Activated CD4-positive, CD25-positive, alpha-beta regulatory T cell treated with anti-CD3 and anti-CD28 coated beads, Interleukin-2, amount 50 U/mL, for 72 hours (primary cell): Measurements from ENCODE around the gene NFIA.

ENCODE experiments used
- DNase-seq: peaks from one replicate; pipeline ENCODE4 v3.0.0; 2021

Gene NFIA

DNA sequence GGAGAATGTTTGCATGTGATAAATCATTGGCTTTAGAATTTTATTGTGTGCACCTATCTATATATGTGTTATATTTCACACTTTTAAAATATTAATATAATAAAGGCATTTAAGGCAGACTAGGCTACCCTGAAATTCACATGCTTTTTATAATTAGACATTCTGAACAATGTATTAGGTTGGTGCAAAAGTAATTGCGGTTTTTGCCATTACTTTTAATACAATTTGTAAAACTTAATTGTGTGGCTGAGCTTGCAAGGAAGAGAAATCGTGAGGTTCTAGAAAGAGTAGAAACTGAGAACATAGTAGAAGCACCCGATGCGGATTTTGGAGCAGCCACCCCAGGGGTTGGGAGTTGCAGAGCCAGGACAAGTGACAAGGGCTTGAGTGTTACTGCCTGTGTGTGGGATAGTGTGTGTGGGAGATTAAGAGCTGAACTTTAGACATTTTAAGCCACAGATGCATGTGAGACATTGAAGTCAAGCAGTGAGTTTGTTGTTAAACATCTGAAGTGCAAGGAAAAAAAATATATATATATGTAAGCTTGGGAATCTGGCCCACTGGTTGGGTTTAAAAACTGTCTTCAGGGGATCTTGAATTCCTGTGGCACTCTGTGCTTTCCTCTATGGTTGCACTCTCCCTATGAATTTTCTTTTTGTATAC lies 398.0 kb downstream of the NFIA start:
- no peak for DNase-seq

DNA sequence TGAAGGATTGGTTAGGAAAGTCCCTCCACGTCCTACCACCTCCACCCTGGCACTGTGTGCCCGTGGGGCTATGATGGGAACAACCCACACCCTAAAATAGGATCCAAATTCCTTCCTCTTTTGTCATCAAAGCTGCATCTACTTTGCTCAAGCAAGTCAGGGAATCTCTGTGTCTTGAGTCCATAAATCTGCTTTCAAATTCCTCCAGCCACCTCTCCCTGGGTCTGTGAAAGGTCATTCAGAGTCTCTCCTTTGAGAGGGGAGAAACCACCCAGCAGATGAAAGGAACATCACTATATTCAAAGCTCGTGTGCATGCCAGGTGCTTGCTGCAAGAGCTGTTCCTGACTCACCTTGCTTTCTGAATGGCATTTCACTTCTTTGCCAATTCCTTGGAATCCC lies 399.0 kb downstream of the NFIA start:
- DNase-seq: no peak

- no peak for DNase-seq
These were observed 399.9 kb downstream of the NFIA start for GRCh38 chr1:61482170-61482734.

GRCh38 chr1:61486783-61487536 lies 404.6 kb downstream of the NFIA start:
- no peak for DNase-seq

DNA sequence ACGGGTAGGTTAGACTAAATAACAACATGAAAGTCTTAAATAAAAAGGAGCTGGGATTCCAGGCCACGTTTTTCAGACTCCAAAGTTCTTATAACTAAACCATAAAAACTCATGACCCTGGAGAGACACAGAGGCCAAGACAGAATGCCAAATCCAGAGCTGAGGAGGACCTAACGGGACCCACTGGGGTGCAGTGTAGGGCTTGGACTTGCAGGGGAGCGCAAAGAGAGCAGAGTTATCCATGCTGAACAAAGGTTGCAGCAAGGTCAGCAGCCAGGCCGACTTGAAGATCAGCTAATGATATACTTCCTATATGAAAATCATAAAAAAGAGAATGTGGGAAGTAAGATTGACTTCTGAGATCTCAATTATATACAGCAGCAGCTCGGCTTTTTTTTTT lies 405.4 kb downstream of the NFIA start:
- no peak for DNase-seq

- DNase-seq: no peak
These were observed 408.6 kb downstream of the NFIA start for GRCh38 chr1:61490924-61491323.

DNA sequence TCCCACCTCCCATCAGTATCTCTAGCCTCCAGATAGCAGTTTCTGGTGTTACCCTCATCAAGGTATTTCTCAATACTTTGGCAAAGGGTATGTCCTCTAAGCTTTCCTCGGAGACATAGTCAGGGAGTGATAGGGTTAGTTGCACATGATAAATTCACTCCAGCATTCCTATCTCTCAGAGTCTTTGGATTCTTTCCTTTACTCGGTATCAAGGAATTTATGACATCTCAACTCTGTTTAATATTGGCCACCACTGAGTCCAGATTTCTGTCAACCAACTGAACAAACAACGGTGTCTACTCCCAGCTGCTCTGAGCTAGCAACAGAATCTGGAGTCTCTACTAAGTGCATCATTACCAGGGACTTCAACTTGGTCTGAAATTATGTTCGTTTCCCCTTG lies 409.1 kb downstream of the NFIA start:
- DNase-seq: no peak

- no peak for DNase-seq
These were observed 411.6 kb downstream of the NFIA start for GRCh38 chr1:61494000-61494399.

- DNase-seq: no peak
These were observed 414.1 kb downstream of the NFIA start for GRCh38 chr1:61496501-61496900.

- DNase-seq: no peak
These were observed 414.7 kb downstream of the NFIA start for GRCh38 chr1:61497013-61497412.

GRCh38 chr1:61498342-61498741 lies 416.0 kb downstream of the NFIA start:
- no peak for DNase-seq

DNA sequence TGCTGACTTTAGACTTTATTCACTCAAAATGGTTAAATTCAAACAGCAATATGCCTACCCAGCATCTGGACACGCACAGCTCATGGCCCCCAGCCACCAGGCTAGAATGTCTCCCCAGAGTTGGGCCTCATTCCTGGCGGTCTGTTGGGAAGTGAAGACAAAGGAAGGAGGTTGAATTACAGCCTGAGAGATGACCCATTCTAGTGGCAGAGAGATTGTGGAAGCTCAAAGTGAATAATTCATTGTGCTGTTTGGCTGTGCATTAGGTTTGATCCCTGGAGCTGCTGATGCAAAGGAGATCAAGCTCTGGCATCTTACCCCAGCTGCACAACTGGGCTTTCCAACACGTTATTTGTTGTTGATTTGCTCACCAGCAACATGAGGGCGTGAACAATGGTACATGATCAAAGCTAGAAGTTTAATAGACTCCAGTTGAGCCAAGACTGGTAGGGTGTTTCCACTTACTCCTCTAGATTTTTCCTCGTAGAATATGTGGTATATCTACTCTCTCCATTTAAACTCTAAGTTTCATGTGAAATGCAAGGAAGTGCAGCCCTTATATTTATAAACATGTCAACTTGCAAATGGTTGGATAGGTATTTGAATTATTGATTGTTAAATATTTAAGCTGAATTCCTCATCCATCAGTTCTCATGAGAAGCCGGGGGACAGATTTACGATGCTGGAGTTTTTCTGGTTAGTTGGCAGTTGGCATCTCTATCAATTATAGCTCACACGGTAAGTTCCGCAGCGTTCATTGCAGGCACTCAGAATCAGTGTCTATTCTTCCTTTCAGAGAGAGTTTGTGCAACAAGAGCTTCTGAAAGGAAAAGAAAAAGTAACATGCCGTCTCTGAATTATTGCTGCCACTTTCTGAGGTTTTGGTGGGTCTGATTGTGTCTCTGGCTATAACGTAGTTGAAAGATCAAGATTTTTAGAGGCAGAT lies 419.9 kb downstream of the NFIA start:
- no peak for DNase-seq

DNA sequence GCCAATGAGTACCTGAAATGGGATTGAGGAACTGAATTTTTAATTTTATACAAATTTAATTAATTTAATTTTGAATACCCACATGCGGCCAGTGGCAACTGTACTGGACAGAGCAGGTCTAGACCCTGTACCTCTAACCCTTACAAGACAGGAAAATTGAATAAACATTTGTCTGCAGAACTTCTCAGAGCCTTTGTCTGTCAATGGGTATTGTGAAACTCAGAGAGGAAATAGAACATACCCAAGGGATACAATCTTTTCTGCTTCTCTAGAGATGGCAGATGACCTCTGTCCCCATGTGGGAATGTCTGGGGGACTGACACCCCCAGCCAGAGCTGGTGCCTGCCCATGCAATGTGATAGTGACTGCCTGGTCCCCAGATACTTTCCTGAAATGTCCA lies 421.9 kb downstream of the NFIA start:
- DNase-seq: no peak

- DNase-seq: no peak
These were observed 422.6 kb downstream of the NFIA start for GRCh38 chr1:61504852-61505390.

GRCh38 chr1:61506236-61506635 lies 423.9 kb downstream of the NFIA start:
- no peak for DNase-seq

- no peak for DNase-seq
These were observed 424.7 kb downstream of the NFIA start for GRCh38 chr1:61506944-61507500.
